Ishikawa (cell line): ENCODE results near the gene WASHC3.

Experiments used
- CEBPB ChIP-seq: IDR thresholded peaks from 2 replicates; pipeline ENCODE4 v1.6.1; 2012
- CREB1 ChIP-seq: IDR thresholded peaks from 2 replicates; pipeline ENCODE4 v1.6.1; 2012; ENCODE audit warnings: low read depth
- EGR1 ChIP-seq: IDR thresholded peaks from 2 replicates; pipeline ENCODE4 v1.6.1; 2012
- EP300 ChIP-seq: IDR thresholded peaks from 2 replicates; pipeline ENCODE4 v1.6.1; 2012; ENCODE audit warnings: borderline replicate concordance
- FOXM1 ChIP-seq: IDR thresholded peaks from 2 replicates; pipeline ENCODE4 v1.6.1; 2012; ENCODE audit warnings: low read depth, borderline replicate concordance
- MAX ChIP-seq: IDR thresholded peaks from 2 replicates; pipeline ENCODE4 v1.6.1; 2012
- NFIC ChIP-seq: IDR thresholded peaks from 2 replicates; pipeline ENCODE4 v1.6.1; 2012
- RAD21 ChIP-seq: IDR thresholded peaks from 2 replicates; pipeline ENCODE4 v1.6.1; 2012; ENCODE audit warnings: low read depth
- REST ChIP-seq: IDR thresholded peaks from 2 replicates; pipeline ENCODE4 v1.6.1; 2012; ENCODE audit warnings: low read depth, mild to moderate bottlenecking
- TAF1 ChIP-seq: IDR thresholded peaks from 2 replicates; pipeline ENCODE4 v1.6.1; 2012; ENCODE audit warnings: low read depth, mild to moderate bottlenecking
- TCF12 ChIP-seq: IDR thresholded peaks from 2 replicates; pipeline ENCODE4 v1.6.1; 2012; ENCODE audit warnings: low read depth
- TEAD4 ChIP-seq: IDR thresholded peaks from 2 replicates; pipeline ENCODE4 v1.6.1; 2012
- USF1 ChIP-seq: IDR thresholded peaks from 2 replicates; pipeline ENCODE4 v1.6.1; 2012
- YY1 ChIP-seq: IDR thresholded peaks from 2 replicates; pipeline ENCODE4 v1.6.1; 2012; ENCODE audit warnings: low read depth
- ZBTB7A ChIP-seq: IDR thresholded peaks from 2 replicates; pipeline ENCODE4 v1.6.1; 2012; ENCODE audit warnings: low read depth

The WASHC3 gene

GRCh38 chr12:101966496-101966895 is 95.3 kb downstream of the WASHC3 start:
- TF ChIP-seq MAX (no peak), TCF12 (no peak), TEAD4 (no peak), EGR1 (no peak), YY1 (no peak), NFIC (no peak), USF1 (no peak), CEBPB (no peak), REST (no peak), FOXM1 (no peak), TAF1 (no peak), EP300 (no peak), CREB1 (no peak), RAD21 (no peak), ZBTB7A (no peak)

- TF ChIP-seq FOXM1 = no peak
- TF ChIP-seq USF1 = peak; percentile 66
These were observed 98.1 kb downstream of the WASHC3 start for GRCh38 chr12:101963697-101964096.
